ENCODE results near the gene ACSF3.

DNA sequence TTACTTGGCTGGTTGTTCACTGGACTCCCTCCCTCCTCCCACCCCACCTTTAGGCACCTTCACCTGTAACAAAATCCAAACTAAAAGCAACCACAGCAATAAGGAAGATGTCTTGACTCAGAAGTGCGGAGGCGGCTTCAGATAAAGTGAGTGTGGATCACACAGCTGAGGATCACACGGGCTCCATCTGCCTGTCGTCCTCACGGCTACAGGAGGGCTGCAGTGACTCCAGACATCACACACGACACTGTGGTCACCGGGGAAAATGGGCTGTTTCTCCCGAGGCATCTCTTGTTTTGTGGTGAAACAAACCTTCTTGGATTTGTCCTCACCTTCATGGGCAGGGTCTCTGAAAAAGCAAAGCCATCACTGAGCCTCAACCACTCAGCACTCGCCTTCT, 7.9 kb upstream of the ACSF3 start:
- TF ChIP-seq POLR2AphosphoS5 (IDR thresholded peaks at IDR 0.05) (no peak), POLR2A (IDR thresholded peaks at IDR 0.05) (no peak)

Measured in breast epithelium (tissue), 3 donors.